Astrocyte of the spinal cord (primary cell): ENCODE data around the gene CDC5L.

Experiments used
- DNase-seq: peaks from one replicate; pipeline ENCODE4 v3.0.0; 2011; ENCODE audit warnings: low read depth, low spot score
- H3K4me3 ChIP-seq: 2 replicates; pipeline ENCODE4 v1.5.1; 2011; ENCODE audit warnings: low read depth, mild to moderate bottlenecking, low read length, moderate library complexity
- in situ Hi-C: cut with HindIII; loops from 2 replicates; pipeline ENCODE4 v1.10.0; 2017; ENCODE audit warnings: low sequenced_read_pairs
- TF ChIP-seq, protein P1 (sequence below): IDR thresholded peaks from 2 replicates; pipeline ENCODE4 v1.5.1; 2012; ENCODE audit warnings: low read depth, mild to moderate bottlenecking, low read length, inconsistent platforms

The CDC5L gene

DNA sequence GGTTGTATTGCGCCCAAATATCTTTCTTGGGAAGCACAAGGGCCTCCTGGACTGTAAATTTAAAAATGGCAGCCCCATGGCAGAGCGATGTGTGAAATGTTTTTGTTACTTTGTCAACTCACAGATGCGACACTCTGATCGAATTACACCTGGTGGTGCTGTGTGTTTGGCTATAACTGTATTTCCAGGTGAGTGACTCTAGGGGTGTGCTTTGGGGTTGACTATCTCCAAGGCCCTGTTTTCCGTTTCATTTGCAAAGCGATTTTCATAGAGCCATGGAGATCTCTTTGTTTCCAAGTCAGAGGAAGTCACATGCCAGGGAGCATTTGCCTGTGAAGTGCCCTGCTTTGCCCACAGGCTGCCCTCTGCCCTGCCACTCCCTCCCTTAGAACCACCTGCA lies 93.5 kb downstream of the CDC5L start:
- DNase-seq, result no peak
- in situ Hi-C loops, result no loop called here
- TF ChIP-seq, protein P1, sequence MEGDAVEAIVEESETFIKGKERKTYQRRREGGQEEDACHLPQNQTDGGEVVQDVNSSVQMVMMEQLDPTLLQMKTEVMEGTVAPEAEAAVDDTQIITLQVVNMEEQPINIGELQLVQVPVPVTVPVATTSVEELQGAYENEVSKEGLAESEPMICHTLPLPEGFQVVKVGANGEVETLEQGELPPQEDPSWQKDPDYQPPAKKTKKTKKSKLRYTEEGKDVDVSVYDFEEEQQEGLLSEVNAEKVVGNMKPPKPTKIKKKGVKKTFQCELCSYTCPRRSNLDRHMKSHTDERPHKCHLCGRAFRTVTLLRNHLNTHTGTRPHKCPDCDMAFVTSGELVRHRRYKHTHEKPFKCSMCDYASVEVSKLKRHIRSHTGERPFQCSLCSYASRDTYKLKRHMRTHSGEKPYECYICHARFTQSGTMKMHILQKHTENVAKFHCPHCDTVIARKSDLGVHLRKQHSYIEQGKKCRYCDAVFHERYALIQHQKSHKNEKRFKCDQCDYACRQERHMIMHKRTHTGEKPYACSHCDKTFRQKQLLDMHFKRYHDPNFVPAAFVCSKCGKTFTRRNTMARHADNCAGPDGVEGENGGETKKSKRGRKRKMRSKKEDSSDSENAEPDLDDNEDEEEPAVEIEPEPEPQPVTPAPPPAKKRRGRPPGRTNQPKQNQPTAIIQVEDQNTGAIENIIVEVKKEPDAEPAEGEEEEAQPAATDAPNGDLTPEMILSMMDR, result no peak

DNA sequence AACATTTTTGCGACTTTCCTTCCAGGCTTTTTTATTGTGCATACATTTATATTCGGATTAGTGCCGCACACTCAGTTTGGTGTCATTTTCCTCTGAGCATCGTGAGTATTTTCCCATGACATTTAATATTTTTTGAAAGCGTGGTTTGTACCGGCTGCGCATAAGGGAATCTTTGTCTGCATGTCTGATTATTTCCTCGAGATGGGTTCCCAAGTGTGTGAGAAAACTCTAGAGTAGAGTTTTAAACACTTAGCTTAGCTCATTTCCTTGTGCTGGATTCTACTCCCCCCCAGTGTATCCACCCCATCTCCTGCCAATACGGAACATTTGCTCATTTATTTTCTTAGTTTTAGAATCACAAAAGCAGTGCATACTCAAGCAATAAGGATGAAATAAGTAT lies 94.3 kb downstream of the CDC5L start:
- in situ Hi-C loops, result no loop called here
- no peak for DNase-seq
- no peak overlapping the region for H3K4me3 ChIP-seq
- TF ChIP-seq, protein P1, result no peak

More for the DNA sequence above, 93.5 kb downstream of the CDC5L start:
- H3K4me3 ChIP-seq, result no peak overlapping the region

DNA sequence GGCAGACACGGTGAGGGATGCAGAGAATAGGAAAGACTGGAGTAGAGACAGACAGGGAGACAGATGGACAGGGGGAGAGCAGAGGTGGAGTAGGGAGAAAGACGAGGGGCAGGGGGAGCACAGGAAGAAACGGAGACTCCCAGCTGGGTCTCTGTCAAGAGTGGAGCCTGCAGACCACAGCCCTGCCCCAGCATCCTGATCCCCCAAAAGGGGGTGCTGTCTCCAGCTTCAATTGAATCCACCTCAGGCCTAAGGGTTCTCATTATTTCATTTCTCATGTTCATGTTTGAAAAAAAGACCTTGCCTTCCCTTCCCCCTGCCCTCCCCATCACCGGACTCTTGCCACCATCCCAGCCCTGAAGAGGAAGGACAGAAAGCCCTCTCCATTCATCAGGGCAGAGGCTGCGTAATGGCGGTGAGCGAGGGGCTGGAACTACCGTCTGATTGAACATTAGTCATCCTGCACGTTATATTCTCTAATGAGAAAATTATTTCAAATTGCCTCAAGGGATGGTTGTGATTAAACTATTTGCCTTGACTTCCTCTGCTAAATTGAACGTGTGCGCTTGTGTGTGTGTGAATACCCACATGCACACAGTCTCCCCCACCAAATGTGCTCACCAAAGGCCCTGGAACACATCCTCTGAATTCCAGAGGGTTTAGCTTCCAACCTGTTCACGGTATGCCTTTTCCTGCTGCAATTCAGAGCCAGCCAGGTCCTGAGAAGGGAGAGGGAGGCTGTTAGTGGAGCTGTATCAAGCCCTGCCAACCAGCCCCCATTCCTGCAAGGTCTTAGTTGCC lies 98.3 kb downstream of the CDC5L start:
- in situ Hi-C loops, result no loop called here
- TF ChIP-seq, protein P1, result peak; percentile 25
- H3K4me3 ChIP-seq, result no peak overlapping the region
- DNase-seq, result peak; percentile 68

DNA sequence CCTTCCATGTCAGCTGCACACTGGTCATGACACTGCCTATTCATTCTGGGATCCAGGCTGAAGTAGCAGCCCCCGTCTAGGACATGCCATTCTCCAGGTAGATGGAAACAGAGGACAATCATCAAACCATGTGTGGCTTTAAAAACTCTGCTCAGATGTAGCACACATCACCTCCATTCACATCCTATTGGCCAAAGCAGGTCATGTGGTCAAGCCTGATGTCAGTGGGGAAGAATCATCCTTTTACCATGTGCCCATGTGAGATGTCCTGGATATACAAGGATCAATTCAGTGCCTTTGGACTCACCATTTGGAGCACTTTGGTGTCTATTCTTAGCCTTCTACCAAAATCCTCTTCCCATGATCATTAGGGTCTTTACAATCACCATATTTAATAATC lies 99.5 kb downstream of the CDC5L start:
- TF ChIP-seq, protein P1, result no peak
- no peak for DNase-seq
- no peak overlapping the region for H3K4me3 ChIP-seq
- in situ Hi-C loops, result no loop called here

DNA sequence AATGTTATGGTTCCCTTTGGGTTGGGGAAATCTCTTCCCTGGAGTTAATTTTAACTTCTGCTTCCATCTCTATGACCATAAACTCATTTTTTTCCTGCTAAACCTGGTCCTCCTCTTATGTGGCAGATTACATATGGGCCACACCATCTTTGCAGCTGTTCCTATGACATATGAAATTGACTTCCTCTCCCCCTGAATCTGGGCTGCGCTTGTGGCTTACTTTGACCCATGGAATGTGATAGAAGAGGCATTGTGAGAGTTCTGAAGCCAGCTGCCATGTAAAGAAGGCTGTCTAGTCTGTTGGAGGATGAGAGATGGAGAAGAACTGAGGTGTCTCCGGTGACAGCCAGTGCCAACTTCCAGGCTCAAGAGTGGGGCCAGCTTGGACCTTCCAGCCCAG lies 100.1 kb downstream of the CDC5L start:
- in situ Hi-C loops, result no loop called here
- TF ChIP-seq, protein P1, result no peak
- no peak overlapping the region for H3K4me3 ChIP-seq
- DNase-seq, result no peak

DNA sequence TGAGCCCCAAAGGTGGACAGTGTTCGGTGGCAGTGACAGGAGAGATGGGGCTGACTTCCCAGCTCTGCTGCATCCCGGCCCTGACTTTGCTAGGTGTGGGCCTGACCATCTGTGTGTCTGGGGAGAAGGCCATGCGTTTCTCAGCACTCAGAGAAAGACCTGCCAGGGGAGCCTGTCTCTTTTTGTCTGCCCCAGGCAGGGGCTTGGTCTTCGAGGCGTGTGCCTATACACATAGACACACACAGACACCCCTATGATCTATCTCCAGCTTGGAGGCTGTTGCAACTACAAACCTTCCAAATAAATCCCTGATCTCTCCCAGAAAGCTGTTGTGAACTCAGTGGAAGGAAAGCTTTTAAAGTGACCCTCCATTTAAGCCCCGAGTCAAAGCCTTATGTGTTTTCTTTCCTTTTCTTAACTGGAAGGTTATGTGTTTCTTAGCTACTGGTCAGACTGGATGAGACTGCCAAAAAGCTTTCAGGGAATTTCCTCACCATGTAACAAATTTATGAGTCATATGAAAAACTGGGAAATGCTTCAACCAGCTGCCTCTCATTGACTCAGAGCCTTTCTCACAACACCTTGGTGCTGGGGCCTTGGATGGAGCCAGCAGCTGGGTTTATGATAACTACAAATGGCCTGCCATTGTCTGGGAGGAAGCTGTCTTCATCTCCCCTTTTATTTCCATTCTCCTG lies 102.6 kb downstream of the CDC5L start:
- peak; percentile 98 for DNase-seq
- TF ChIP-seq, protein P1, result no peak
- H3K4me3 ChIP-seq, result no peak overlapping the region
- in situ Hi-C loops, result no loop called here
